KMS-11 (cell line): ENCODE data around the gene CLN3.

Experiments used
- H2AFZ ChIP-seq: fragments of 200-600 bp; sonication (generic); 2 replicates; pipeline ENCODE4 v1.6.1; 2016; ENCODE audit warnings: antibody characterized with exemption, mixed run types, low read depth
- H3K27ac ChIP-seq: fragments of 200-600 bp; sonication (generic); 2 replicates; pipeline ENCODE4 v1.6.1; 2016; ENCODE audit warnings: mild to moderate bottlenecking, mixed run types
- H3K27me3 ChIP-seq: fragments of 200-600 bp; sonication (generic); 2 replicates; pipeline ENCODE4 v1.6.1; 2017; ENCODE audit warnings: mild to moderate bottlenecking, low read depth, mixed run types, moderate library complexity; ENCODE audit not compliant: insufficient read depth
- H3K36me3 ChIP-seq: fragments of 200-600 bp; sonication (generic); 2 replicates; pipeline ENCODE4 v1.6.1; 2017; ENCODE audit warnings: mild to moderate bottlenecking, mixed run types; ENCODE audit not compliant: insufficient read depth
- H3K4me1 ChIP-seq: fragments of 200-600 bp; sonication (generic); 2 replicates; pipeline ENCODE4 v1.6.1; 2016; ENCODE audit warnings: mild to moderate bottlenecking, low read depth, mixed run types; ENCODE audit not compliant: poor library complexity, severe bottlenecking
- H3K4me2 ChIP-seq: fragments of 200-600 bp; sonication (generic); 2 replicates; pipeline ENCODE4 v1.7.0; 2016; ENCODE audit warnings: mild to moderate bottlenecking, mixed run types
- H3K4me3 ChIP-seq: fragments of 200-600 bp; sonication (generic); IDR thresholded peaks from 2 replicates; pipeline ENCODE4 v1.6.1; 2017; ENCODE audit warnings: low read depth, low read length, mixed read lengths; ENCODE audit not compliant: insufficient read depth
- H3K79me2 ChIP-seq: fragments of 200-600 bp; sonication (generic); 2 replicates; pipeline ENCODE4 v1.6.1; 2016; ENCODE audit warnings: low read depth, mixed run types; ENCODE audit not compliant: insufficient read depth
- H3K9ac ChIP-seq: fragments of 200-600 bp; sonication (generic); 2 replicates; pipeline ENCODE4 v1.6.1; 2016; ENCODE audit warnings: mild to moderate bottlenecking, mixed run types
- H4K20me1 ChIP-seq: fragments of 200-600 bp; sonication (generic); 2 replicates; pipeline ENCODE4 v1.6.1; 2016; ENCODE audit warnings: mild to moderate bottlenecking, mixed run types; ENCODE audit not compliant: insufficient read depth
- CTCF ChIP-seq: fragments of 200-600 bp; sonication (generic); conservative IDR thresholded peaks from 2 replicates; pipeline ENCODE4 v1.6.1; 2017; ENCODE audit warnings: low read depth, mild to moderate bottlenecking, antibody characterized with exemption, low read length, moderate library complexity, mixed read lengths

The CLN3 gene

GRCh38 chr16:28520672-28521071 is 28.8 kb upstream of the CLN3 start:
- no peaks in the 10 kb centered on the region for H4K20me1 ChIP-seq
- H3K27ac ChIP-seq, result no peak overlapping the region
- peaks cover 9% of the 10 kb centered on the region for H3K4me1 ChIP-seq
- no peak overlapping the region for H3K9ac ChIP-seq
- no peaks in the 10 kb centered on the region for H3K79me2 ChIP-seq
- no peak overlapping the region for H3K4me3 ChIP-seq
- H3K36me3 ChIP-seq, result no peaks in the 10 kb centered on the region
- no peaks in the 10 kb centered on the region for H3K27me3 ChIP-seq
- TF ChIP-seq CTCF, result no peak
- H2AFZ ChIP-seq, result no peak overlapping the region
- H3K4me2 ChIP-seq, result no peak overlapping the region

- TF ChIP-seq CTCF, result no peak
- no peak overlapping the region for H3K9ac ChIP-seq
- H3K27me3 ChIP-seq, result no peaks in the 10 kb centered on the region
- no peaks in the 10 kb centered on the region for H3K4me1 ChIP-seq
- no peak overlapping the region for H3K4me3 ChIP-seq
- no peaks in the 10 kb centered on the region for H4K20me1 ChIP-seq
- H3K36me3 ChIP-seq, result no peaks in the 10 kb centered on the region
- H3K79me2 ChIP-seq, result no peaks in the 10 kb centered on the region
- H2AFZ ChIP-seq, result no peak overlapping the region
- H3K27ac ChIP-seq, result no peak overlapping the region
- no peak overlapping the region for H3K4me2 ChIP-seq
Measured at GRCh38 chr16:28514246-28514645, 22.4 kb upstream of the CLN3 start.

GRCh38 chr16:28513484-28514181 is 21.8 kb upstream of the CLN3 start:
- no peak overlapping the region for H3K9ac ChIP-seq
- no peak overlapping the region for H3K4me3 ChIP-seq
- H3K27ac ChIP-seq, result no peak overlapping the region
- no peaks in the 10 kb centered on the region for H4K20me1 ChIP-seq
- H2AFZ ChIP-seq, result no peak overlapping the region
- no peak for TF ChIP-seq CTCF
- peaks cover 2% of the 10 kb centered on the region for H3K4me1 ChIP-seq
- no peak overlapping the region for H3K4me2 ChIP-seq
- H3K27me3 ChIP-seq, result no peaks in the 10 kb centered on the region
- no peaks in the 10 kb centered on the region for H3K79me2 ChIP-seq
- H3K36me3 ChIP-seq, result no peaks in the 10 kb centered on the region

GRCh38 chr16:28511801-28512789 is 20.2 kb upstream of the CLN3 start:
- Histone ChIP-seq H3K4me3 (no peak overlapping the region), H3K27ac (no peak overlapping the region), H3K9ac (no peak overlapping the region), H3K4me2 (no peak overlapping the region), H4K20me1 (no peaks in the 10 kb centered on the region), H3K36me3 (no peaks in the 10 kb centered on the region), H3K27me3 (0 out of 2 replicates have a peak, but pooled peaks cover 1% of the 10 kb centered on the region), H2AFZ (no peak overlapping the region), H3K4me1 (peaks cover 18% of the 10 kb centered on the region), H3K79me2 (no peaks in the 10 kb centered on the region)
- TF ChIP-seq CTCF, result no peak
